Duodenal mucosa (tissue), 2 donors: Measurements from ENCODE around the gene WASHC4.
A peak's percentile ranks its signal among the peaks of the same experiment; 100 is the strongest.

Experiments
- H3K27ac ChIP-seq: one replicate; pipeline ENCODE4 v1.7.0; 2013; ENCODE audit warnings: low read depth, low read length
- H3K27me3 ChIP-seq, 2 donors: one replicate each; pipeline ENCODE4 v1.7.0; 2013; ENCODE audit warnings: low read length in 2 of 2, control low read depth in 1 of 2; ENCODE audit not compliant: insufficient read depth in 2 of 2, control insufficient read depth in 1 of 2
- H3K36me3 ChIP-seq, 2 donors: one replicate each; pipeline ENCODE4 v1.7.0; 2013; ENCODE audit warnings: low read length in 2 of 2, control low read depth in 1 of 2; ENCODE audit not compliant: insufficient read depth in 2 of 2, control insufficient read depth in 1 of 2
- H3K4me1 ChIP-seq, 2 donors: one replicate each; pipeline ENCODE4 v1.7.0; 2013; ENCODE audit warnings: low read length in 2 of 2, control low read depth in 1 of 2; ENCODE audit not compliant: insufficient read depth in 2 of 2, control insufficient read depth in 1 of 2
- H3K4me3 ChIP-seq, 2 donors: one replicate each; pipeline ENCODE4 v1.7.0; 2013; ENCODE audit warnings: low read length in 2 of 2, low read depth in 1 of 2
- H3K9ac ChIP-seq, 2 donors: one replicate each; pipeline ENCODE4 v1.7.0; 2013; ENCODE audit warnings: low read length in 2 of 2, low read depth in 1 of 2
- H3K9me3 ChIP-seq, 2 donors: one replicate each; pipeline ENCODE4 v1.7.0; 2013; ENCODE audit warnings: low read length in 2 of 2, control low read depth in 1 of 2; ENCODE audit not compliant: control insufficient read depth in 1 of 2

Gene WASHC4

DNA sequence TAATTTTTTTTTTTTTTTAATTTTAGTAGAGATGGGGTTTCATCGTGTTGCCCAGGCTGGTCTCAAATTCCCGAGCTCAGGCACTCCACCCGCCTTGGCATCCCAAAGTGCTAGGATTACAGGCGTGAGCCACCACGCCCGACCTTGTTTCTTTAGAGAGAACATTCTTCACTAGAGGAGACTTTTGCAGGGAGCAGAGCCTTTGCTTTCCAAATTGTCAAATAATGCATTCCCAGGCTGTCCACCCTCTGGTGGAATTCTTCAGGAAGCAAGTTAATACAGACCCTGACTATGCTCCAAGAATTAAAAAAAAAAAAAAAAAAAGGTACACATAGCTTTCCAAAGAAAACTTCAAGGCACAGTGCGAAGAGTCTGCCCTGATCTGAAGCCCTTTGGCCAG lies 30.1 kb upstream of the WASHC4 start:
- H3K9ac ChIP-seq: no peak overlapping the region
- H3K4me1 ChIP-seq: no peaks in the 10 kb centered on the region
- no peak overlapping the region for H3K4me3 ChIP-seq
- no peaks in the 10 kb centered on the region for H3K9me3 ChIP-seq
- H3K27me3 ChIP-seq: no peaks in the 10 kb centered on the region
- no peak overlapping the region for H3K27ac ChIP-seq
- H3K36me3 ChIP-seq: no peaks in the 10 kb centered on the region

DNA sequence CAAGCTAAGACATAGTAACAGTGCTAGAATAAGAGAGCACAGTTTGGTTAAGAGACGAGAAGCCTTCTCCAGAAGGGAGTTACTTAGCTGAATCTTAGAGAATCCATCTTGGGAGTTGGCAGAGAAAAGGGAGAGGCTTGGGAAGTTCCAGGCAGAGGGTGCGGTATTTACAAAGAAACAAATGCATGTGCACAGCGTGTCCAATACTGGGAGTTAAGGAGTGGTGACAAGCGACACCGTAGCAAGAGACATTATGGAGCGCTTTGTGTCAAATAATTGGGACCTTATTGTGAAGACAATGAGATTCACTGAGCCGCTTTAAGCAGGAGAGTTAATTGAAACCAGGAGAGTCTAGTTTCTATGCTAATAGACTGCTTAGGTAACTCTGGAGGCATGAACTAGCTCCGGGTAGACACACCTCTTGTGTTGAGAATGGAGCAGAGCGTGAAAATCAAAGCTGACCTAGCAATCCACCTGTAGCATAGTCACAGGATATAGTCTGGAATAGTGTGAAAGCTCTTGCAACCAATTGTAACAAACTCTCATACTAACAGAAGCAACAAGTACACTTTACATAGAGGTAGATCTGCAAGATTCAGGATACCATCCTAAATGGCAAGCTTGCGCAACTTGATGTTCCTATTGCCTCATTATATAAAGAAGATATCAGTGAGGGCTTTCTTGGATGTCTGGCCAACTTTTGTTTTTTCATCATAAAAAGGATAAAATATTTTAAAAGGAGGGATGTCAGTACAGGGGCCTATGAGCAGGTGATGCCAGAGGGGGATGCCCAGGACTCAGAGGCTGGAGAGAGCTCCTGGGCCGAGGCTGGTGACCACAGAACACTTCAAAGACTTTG lies 28.6 kb upstream of the WASHC4 start:
- no peaks in the 10 kb centered on the region for H3K36me3 ChIP-seq

DNA sequence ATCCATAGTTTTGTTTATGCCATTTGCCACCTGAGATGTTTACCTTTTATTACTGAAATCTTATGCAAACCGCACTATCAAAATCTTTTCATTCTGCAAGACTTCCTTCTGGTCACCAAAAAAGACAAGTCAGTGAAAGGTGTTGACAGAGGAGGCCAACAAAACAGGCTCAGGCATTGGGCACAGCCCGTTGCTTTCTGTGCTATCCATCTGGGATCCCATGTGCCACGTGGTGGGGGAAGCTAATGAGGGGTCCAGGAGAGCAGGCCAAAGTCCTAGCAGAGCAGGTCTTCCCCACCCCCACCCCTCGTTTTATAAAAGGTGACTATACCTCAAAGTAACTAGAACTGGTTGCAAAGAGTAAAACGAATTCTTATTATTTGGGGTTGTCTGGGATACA lies 24.5 kb upstream of the WASHC4 start:
- Histone ChIP-seq H3K27me3 (peaks cover 5 to 6% of the 10 kb centered on the region in 2 donors), H3K4me3 (peak overlapping the region; percentile 21 to 31), H3K9ac (no peak overlapping the region), H3K36me3 (no peaks in the 10 kb centered on the region), H3K4me1 (peaks cover 0 to 8% of the 10 kb centered on the region in 2 donors), H3K27ac (no peak overlapping the region), H3K9me3 (no peaks in the 10 kb centered on the region)

More for the DNA sequence above, 28.6 kb upstream of the WASHC4 start:
- H3K4me1 ChIP-seq: peaks cover 0 to 7% of the 10 kb centered on the region in 2 donors
- H3K9me3 ChIP-seq: no peaks in the 10 kb centered on the region
- H3K4me3 ChIP-seq: no peak overlapping the region
- H3K9ac ChIP-seq: no peak overlapping the region
- H3K27me3 ChIP-seq: peaks cover 5 to 6% of the 10 kb centered on the region in 2 donors
- no peak overlapping the region for H3K27ac ChIP-seq

DNA sequence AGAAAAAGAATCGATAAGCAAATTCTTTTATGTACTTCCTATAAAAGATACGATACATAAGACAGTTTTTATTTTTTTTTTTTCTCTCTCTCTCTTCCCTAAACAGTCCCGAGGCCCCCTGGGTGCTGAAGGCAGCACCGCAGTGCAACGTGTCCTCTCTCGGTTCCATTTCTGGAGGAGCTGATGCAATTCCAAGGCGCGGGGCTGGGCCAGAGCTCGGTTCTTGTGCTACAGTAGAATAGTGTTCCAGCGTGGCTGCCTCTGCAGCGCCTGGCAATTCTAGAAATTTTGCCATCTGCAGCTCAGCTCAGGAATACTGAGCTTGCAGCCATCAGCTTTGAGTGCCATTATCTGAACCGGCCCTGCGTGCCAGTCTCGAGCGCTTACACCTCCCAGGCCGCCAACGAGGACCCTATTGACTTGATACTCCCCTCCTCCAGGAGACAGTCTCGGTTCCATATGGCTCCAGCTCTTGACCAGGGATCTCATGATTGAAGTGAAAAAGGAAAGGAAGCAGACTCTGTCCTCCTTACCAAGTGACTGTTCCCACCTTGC lies 23.9 kb upstream of the WASHC4 start:
- peaks cover 0 to 8% of the 10 kb centered on the region in 2 donors for H3K4me1 ChIP-seq
- H3K9me3 ChIP-seq: no peaks in the 10 kb centered on the region
- peak overlapping the region; percentile 51 to 57 for H3K9ac ChIP-seq
- peaks cover 5 to 6% of the 10 kb centered on the region in 2 donors for H3K27me3 ChIP-seq
- H3K27ac ChIP-seq: no peak overlapping the region
- peak overlapping the region; percentile 62 to 66 for H3K4me3 ChIP-seq
- no peaks in the 10 kb centered on the region for H3K36me3 ChIP-seq

DNA sequence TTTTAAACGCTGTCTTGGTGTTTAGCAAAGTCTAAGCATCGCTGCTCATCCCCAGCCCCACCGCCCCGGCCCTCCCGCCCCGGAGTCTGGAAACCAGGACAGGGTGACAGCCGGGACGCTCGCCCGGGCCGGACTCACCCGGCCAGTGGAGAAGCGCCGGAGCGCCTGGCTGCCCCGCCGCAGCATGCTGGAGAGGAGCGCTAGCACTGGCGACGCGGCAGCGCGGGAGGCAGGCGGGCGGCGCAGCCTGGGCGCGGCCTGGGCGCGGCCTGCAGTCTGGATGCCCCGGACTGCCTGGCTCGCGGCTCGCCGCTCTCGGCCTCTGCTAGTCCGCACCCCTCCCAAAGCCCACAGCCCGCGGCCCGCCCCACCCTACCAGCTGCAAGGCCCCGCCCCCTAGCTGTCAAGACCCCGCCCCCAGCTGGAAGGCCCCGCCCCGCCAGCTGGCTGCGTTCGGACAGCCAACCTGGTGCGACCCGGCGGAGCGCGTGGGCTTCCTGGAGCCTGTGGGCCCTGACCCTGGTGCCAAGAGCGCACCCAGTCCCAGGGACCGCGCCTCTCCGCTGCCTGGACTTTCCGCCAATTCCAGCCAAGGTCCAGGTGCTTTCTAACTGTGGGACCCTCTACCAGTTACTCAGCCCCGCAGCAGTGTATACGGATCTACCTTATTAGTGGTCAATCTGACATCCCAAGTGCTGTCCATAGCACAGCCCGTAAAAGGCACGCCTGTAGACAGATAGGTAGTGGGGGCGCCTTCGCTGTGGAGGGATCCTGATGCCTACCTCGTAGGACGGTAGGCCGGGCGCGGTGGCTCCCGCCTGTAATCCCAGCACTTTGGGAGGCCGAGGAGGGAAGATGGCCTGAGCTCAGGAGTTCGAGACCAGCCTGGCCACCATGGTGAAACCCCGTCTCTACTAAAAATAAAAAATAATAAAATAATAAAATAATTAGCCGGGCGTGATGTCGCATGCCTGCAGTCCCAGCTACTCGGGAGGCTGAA lies 23.0 kb upstream of the WASHC4 start, which contains the start of gene ALDH1L2:
ALDH1L2 (minus strand) TSS at position 208 of the 1,000 bp plus-strand sequence; CDS start at position 186, 22 bp downstream.
- no peaks in the 10 kb centered on the region for H3K36me3 ChIP-seq
- peaks cover 5 to 6% of the 10 kb centered on the region in 2 donors for H3K27me3 ChIP-seq
- H3K4me3 ChIP-seq: peak within 1 kb of the TSS; percentile 62 to 66
- no peak within 1 kb of the TSS for H3K27ac ChIP-seq
- H3K9ac ChIP-seq: peak within 1 kb of the TSS; percentile 51 to 57
- H3K9me3 ChIP-seq: no peaks in the 10 kb centered on the region
- peaks cover 0 to 8% of the 10 kb centered on the region in 2 donors for H3K4me1 ChIP-seq

DNA sequence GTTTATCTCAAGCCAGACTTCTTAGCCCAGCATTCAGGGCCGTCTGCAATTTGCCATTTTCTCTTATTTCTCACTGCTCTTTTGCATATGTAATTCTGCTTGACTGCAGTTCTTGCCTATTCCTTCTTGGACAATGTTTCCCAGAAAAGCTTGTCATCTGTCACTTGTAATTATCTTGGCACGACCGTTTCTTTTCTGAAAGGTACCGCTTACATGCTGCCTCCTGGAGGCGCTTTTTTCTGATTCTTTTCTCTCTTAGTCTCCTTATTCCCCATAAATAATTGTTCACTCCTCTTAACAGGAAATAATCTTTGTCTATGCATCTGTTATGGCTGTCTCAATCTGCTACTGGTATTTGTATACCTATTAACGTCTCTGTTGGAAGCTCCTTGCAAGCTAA lies 22.0 kb upstream of the WASHC4 start:
- Histone ChIP-seq H3K4me1 (peaks cover 0 to 8% of the 10 kb centered on the region in 2 donors), H3K9ac (no peak overlapping the region), H3K4me3 (no peak overlapping the region), H3K27me3 (peaks cover 5 to 6% of the 10 kb centered on the region in 2 donors), H3K9me3 (no peaks in the 10 kb centered on the region), H3K27ac (no peak overlapping the region), H3K36me3 (no peaks in the 10 kb centered on the region)

DNA sequence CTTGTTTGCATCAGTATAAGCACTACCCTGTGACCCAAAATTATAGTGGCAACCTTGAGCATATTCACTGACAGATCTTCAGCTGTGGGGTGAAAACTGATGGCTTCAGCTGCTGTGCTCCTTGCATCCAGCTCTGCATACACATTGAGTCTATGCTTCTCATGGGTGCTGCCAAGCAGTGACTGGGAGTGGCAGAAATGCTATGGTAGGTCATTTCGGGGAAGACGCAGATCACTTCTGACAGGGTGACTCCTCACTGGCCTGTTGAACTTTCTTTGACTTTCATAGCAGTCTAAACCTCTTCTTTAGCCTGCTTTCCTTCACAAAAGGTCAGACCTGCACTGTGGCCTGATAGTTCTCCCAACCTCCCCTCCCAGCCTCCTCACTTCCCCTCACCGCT lies 17.7 kb upstream of the WASHC4 start:
- H3K27ac ChIP-seq: no peak overlapping the region
- H3K4me1 ChIP-seq: no peaks in the 10 kb centered on the region
- peaks cover 0 to 3% of the 10 kb centered on the region in 2 donors for H3K9me3 ChIP-seq
- H3K27me3 ChIP-seq: no peaks in the 10 kb centered on the region
- no peak overlapping the region for H3K9ac ChIP-seq
- H3K36me3 ChIP-seq: no peaks in the 10 kb centered on the region
- H3K4me3 ChIP-seq: no peak overlapping the region

DNA sequence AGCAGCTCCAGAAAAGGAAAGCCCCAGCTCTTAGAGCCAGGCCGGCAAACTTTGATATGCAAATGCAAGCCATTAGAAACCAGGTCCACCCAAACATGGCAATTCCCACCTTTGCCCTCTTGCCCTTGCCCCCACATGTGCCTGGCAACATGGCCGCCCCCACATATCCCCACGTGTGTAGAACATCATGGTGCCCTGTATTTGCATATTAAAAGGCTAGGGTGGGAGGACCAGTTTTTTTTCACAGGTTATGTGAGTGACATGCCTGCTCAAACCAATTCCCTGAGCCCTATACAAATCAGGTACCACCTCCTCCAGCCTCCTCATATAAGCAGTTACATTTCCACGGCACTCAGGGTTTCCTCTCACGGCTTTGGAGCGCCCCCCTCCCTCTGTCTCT lies 17.2 kb upstream of the WASHC4 start:
- no peak overlapping the region for H3K27ac ChIP-seq
- no peaks in the 10 kb centered on the region for H3K4me1 ChIP-seq
- H3K27me3 ChIP-seq: no peaks in the 10 kb centered on the region
- no peak overlapping the region for H3K4me3 ChIP-seq
- no peaks in the 10 kb centered on the region for H3K36me3 ChIP-seq
- peaks cover 3 to 4% of the 10 kb centered on the region in 2 donors for H3K9me3 ChIP-seq
- no peak overlapping the region for H3K9ac ChIP-seq

DNA sequence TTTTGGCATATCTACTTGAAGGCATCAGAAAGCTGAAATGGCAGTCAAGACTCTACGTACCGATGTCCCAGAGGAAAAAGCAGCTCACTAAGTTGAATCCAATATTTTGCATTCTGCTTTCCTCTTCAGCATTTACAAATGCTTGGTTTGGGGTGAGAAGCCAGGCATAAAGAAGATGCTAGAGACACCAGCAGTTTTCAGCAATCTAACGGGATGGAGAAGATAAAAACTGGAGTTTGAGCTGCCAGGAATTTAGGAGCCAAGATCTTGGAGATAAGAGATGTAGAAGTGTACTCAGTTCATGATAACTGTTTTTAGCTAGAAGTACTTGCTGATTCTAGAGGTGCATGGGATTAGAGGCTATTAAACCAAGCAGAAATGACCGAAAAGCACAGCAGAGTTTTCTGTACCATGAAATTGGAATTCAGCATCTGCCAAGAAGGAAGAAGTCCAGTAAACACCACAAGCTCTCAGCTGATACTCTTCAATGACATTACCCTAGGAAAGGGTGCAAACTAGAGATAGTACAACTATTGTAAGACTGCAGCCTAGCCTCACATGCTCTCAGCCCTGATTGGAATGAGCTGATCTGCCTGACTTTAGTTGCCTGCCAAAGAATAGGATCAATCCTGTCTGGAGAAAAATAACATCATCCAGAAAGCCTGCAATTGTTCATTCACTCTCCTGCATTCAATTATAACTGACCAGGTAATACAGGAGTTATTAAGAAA lies 15.9 kb upstream of the WASHC4 start:
- no peaks in the 10 kb centered on the region for H3K27me3 ChIP-seq
- no peaks in the 10 kb centered on the region for H3K36me3 ChIP-seq
- H3K4me1 ChIP-seq: no peaks in the 10 kb centered on the region
- peak overlapping the region in 1 of 2 donors; percentile 34 for H3K4me3 ChIP-seq
- H3K9me3 ChIP-seq: peaks cover 6% of the 10 kb centered on the region in 2 donors
- H3K9ac ChIP-seq: no peak overlapping the region
- H3K27ac ChIP-seq: no peak overlapping the region
